HCT116 (cell line): ENCODE data around the gene ZC3H13. TPM values are rescaled to one million over a fixed set of nuclear protein-coding genes. Genes with fewer than 3 reads are reported as not detected.

Experiments
- ATAC-seq: fragments of 200-7000 bp; cut with Tn5 transposase; 2 replicates; pipeline ENCODE4 v1.9.1; 2020; ENCODE audit warnings: mild to moderate bottlenecking, moderate library complexity
- BruUV-seq: library from RNA; stranded (reverse); fragments of 400-500 nt; replicated peaks from 2 replicates; lab custom pipeline; 2021; lab: Mats Ljungman, UMichigan
- CTCF ChIA-PET: fragments of 300-600 bp; sonication (Branson Sonifier 250); formaldehyde crosslinking; loops from one replicate; lab custom pipeline; 2021; ENCODE audit warnings: antibody characterized with exemption; lab: Charles Lee
- POLR2A ChIA-PET: fragments of 300-600, 350-600 bp; sonication (Branson Sonifier 250); formaldehyde crosslinking; loops from one replicate; lab custom pipeline; 2021; ENCODE audit warnings: antibody characterized with exemption; lab: Charles Lee
- RAD21 ChIA-PET, 2 experiments: fragments of 300-600 bp; sonication (Branson Sonifier 250); formaldehyde crosslinking; loops; one replicate each; lab custom pipeline; 2023; ENCODE audit warnings: low total read pairs in 2 of 2; ENCODE audit not compliant: uncharacterized antibody in 2 of 2, unreplicated experiment in 2 of 2, low non-redundant PET in 1 of 2; lab: Charles Lee
- DNase-seq: peaks from one replicate; pipeline ENCODE4 v3.0.0-alpha.2; 2010; ENCODE audit warnings: low read depth, low spot score
- H2AFZ ChIP-seq: fragments of 200-600 bp; shearing (Covaris generic), sonication (generic); 2 replicates; pipeline ENCODE4 v1.6.1; 2017; ENCODE audit warnings: low read depth, mixed run types, mixed read lengths, antibody characterized with exemption, low read length; ENCODE audit not compliant: poor library complexity, severe bottlenecking
- H3K27ac ChIP-seq: 2 replicates; pipeline ENCODE4 v1.5.1; 2012; ENCODE audit warnings: low read depth, low read length
- H3K27me3 ChIP-seq: fragments of 200-600 bp; sonication (generic); 2 replicates; pipeline ENCODE4 v1.6.1; 2016; ENCODE audit warnings: mixed run types, low read length, mixed read lengths; ENCODE audit not compliant: insufficient read depth
- H3K36me3 ChIP-seq, 2 experiments: fragments of 200-500 bp in 1 of 2; fragments of 200-600 bp in 1 of 2; sonication (Bioruptor generic) in 1 of 2; sonication (generic) in 1 of 2; 2 replicates each; pipeline versions ENCODE4 v1.5.1 to v1.6.1; 2014 to 2016; ENCODE audit warnings: low read length in 2 of 2, inconsistent platforms in 1 of 2, mixed read lengths in 1 of 2, mixed run types in 1 of 2; ENCODE audit not compliant: insufficient read depth in 2 of 2, control insufficient read depth in 1 of 2
- H3K4me1 ChIP-seq, 2 experiments: fragments of 200-600 bp in 1 of 2; sonication (generic) in 1 of 2; 2 replicates each; pipeline versions ENCODE4 v1.5.1 to v1.6.1; 2012 to 2017; ENCODE audit warnings: low read length in 2 of 2, inconsistent platforms in 1 of 2, mild to moderate bottlenecking in 1 of 2, mixed read lengths in 1 of 2, mixed run types in 1 of 2, moderate library complexity in 1 of 2; ENCODE audit not compliant: insufficient read depth in 2 of 2, control insufficient read depth in 1 of 2
- H3K4me2 ChIP-seq: fragments of 200-600 bp; sonication (generic); 2 replicates; pipeline ENCODE4 v1.6.1; 2017; ENCODE audit warnings: mixed run types, low read length, mixed read lengths
- H3K4me3 ChIP-seq, 2 experiments: fragments of 200-600 bp in 1 of 2; sonication (generic) in 1 of 2; replicated peaks in 1 of 2; 2 replicates each; pipeline ENCODE4 v1.5.1; 2011 to 2016; ENCODE audit warnings: low read length in 2 of 2, control low read depth in 1 of 2, low read depth in 1 of 2, mild to moderate bottlenecking in 1 of 2, mixed read lengths in 1 of 2, mixed run types in 1 of 2
- H3K79me2 ChIP-seq: fragments of 200-600 bp; sonication (generic); 2 replicates; pipeline ENCODE4 v1.6.1; 2017; ENCODE audit warnings: mild to moderate bottlenecking, mixed run types, low read length, moderate library complexity, mixed read lengths; ENCODE audit not compliant: insufficient read depth
- H3K9ac ChIP-seq: fragments of 200-600 bp; sonication (generic); 2 replicates; pipeline ENCODE4 v1.6.1; 2016; ENCODE audit warnings: low read length, mixed read lengths
- H3K9me2 ChIP-seq: fragments of 200-600 bp; sonication (generic), shearing (Covaris generic); 2 replicates; pipeline ENCODE4 v1.6.1; 2017; ENCODE audit warnings: mixed run types, mild to moderate bottlenecking, moderate library complexity; ENCODE audit not compliant: insufficient read depth
- H3K9me3 ChIP-seq, 2 experiments: fragments of 200-500 bp in 1 of 2; fragments of 200-600 bp in 1 of 2; sonication (Bioruptor generic) in 1 of 2; sonication (generic) in 1 of 2; 2 replicates each; pipeline ENCODE4 v1.6.1; 2014 to 2017; ENCODE audit warnings: low read length in 2 of 2, mixed read lengths in 2 of 2, inconsistent platforms in 1 of 2, low read depth in 1 of 2, mild to moderate bottlenecking in 1 of 2, mixed run types in 1 of 2, moderate library complexity in 1 of 2; ENCODE audit not compliant: control insufficient read depth in 1 of 2, insufficient read depth in 1 of 2
- H4K20me1 ChIP-seq: fragments of 200-600 bp; sonication (generic), shearing (Covaris generic); 2 replicates; pipeline ENCODE4 v1.6.1; 2017; ENCODE audit warnings: mixed run types, mild to moderate bottlenecking, moderate library complexity; ENCODE audit not compliant: insufficient read depth
- CTCF ChIP-seq, 3 experiments: fragments of 200-600 bp in 1 of 3; sonication (generic) in 1 of 3; IDR thresholded peaks in 2 of 3; conservative IDR thresholded peaks in 1 of 3; 2 replicates each; pipeline ENCODE4 v1.5.1; 2012 to 2017; ENCODE audit warnings: low read depth in 2 of 3, low read length in 2 of 3, antibody characterized with exemption in 1 of 3, borderline replicate concordance in 1 of 3, control low read depth in 1 of 3, mild to moderate bottlenecking in 1 of 3, mixed read lengths in 1 of 3, mixed run types in 1 of 3, moderate library complexity in 1 of 3; ENCODE audit not compliant: insufficient read depth in 1 of 3
- EZH2phosphoT487 ChIP-seq: fragments of 200-600 bp; IDR thresholded peaks from 2 replicates; pipeline ENCODE4 v1.6.1; 2018; ENCODE audit warnings: antibody characterized with exemption, borderline replicate concordance
- JUND ChIP-seq: IDR thresholded peaks from 2 replicates; pipeline ENCODE4 v1.6.1; 2012
- POLR2AphosphoS5 ChIP-seq: IDR thresholded peaks from 2 replicates; pipeline ENCODE4 v1.6.1; 2011; ENCODE audit warnings: mild to moderate bottlenecking, low read depth, low read length, moderate library complexity
- SIN3A ChIP-seq: IDR thresholded peaks from 2 replicates; pipeline ENCODE4 v1.6.1; 2012; ENCODE audit warnings: low read depth
- intact Hi-C: fragments of 100-400 bp; cut with micrococcal nuclease; formaldehyde crosslinking; loops from 2 replicates; pipeline ENCODE4 v1.10.0; 2022
- total RNA-seq: library from RNA; stranded (reverse); gene quantifications from one replicate; pipeline ENCODE4 v1.2.1, GENCODE V29; 2021; ENCODE audit not compliant: unreplicated experiment
- TF ChIP-seq, protein P1 (sequence below): IDR thresholded peaks from 2 replicates; pipeline ENCODE4 v1.6.1; 2012

ZC3H13 gene
- total RNA-seq, 1 experiment from 2014 or later = 37.9 TPM

GRCh38 chr13:46059405-46059804 lies 6.9 kb upstream of the ZC3H13 start:
- CTCF ChIA-PET = no interaction called here

More at GRCh38 chr13:46059405-46059804, 6.9 kb upstream of the ZC3H13 start:
- BruUV-seq = no TSS peak
- no peak overlapping the region for H2AFZ ChIP-seq
- no peaks in the 10 kb centered on the region for H3K79me2 ChIP-seq
- H3K4me1 ChIP-seq = no peaks in the 10 kb centered on the region
- TF ChIP-seq SIN3A (no peak), CTCF (IDR thresholded peaks at IDR 0.05 in 2 of 3, conservative IDR thresholded peaks at IDR 0.05 in 1 of 3; ENCODE audit: borderline replicate concordance in 1 of 3, insufficient read depth in 1 of 3, low read depth in 2 of 3, low read length in 2 of 3) (no peak), POLR2AphosphoS5 (no peak), EZH2phosphoT487 (no peak), JUND (no peak)
- TF ChIP-seq, protein P1, sequence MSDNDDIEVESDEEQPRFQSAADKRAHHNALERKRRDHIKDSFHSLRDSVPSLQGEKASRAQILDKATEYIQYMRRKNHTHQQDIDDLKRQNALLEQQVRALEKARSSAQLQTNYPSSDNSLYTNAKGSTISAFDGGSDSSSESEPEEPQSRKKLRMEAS = no peak
- no peak overlapping the region for H3K4me3 ChIP-seq
- H3K4me2 ChIP-seq = no peak overlapping the region
- no peak for DNase-seq
- ChIA-PET POLR2A (no interaction called here), RAD21 (no interaction called here)
- H3K9me3 ChIP-seq = no peaks in the 10 kb centered on the region
- H3K27ac ChIP-seq = no peak overlapping the region
- no peak overlapping the region for H3K9ac ChIP-seq
- no peaks in the 10 kb centered on the region for H3K27me3 ChIP-seq
- no peak for ATAC-seq
- H4K20me1 ChIP-seq = no peaks in the 10 kb centered on the region
- no peaks in the 10 kb centered on the region for H3K9me2 ChIP-seq
- no peaks in the 10 kb centered on the region for H3K36me3 ChIP-seq
- intact Hi-C loops = no loop called here
